Stimulated activated CD8-positive, alpha-beta memory T cell treated with anti-CD3 and anti-CD28 coated beads, Interleukin-2, amount 100 ng/mL, for 48 hours (primary cell): Measurements from ENCODE around the gene AHRR.
"Not testable (repeated sequence)": the region's sequence is repeated elsewhere in the genome, so short reads cannot be mapped to it uniquely, and the experiment has no call there.

Source experiments
- DNase-seq, 2 donors: peaks; one replicate each; pipeline ENCODE4 v3.0.0-alpha.2; 2020; ENCODE audit warnings: low read depth in 2 of 2

The AHRR gene

DNA sequence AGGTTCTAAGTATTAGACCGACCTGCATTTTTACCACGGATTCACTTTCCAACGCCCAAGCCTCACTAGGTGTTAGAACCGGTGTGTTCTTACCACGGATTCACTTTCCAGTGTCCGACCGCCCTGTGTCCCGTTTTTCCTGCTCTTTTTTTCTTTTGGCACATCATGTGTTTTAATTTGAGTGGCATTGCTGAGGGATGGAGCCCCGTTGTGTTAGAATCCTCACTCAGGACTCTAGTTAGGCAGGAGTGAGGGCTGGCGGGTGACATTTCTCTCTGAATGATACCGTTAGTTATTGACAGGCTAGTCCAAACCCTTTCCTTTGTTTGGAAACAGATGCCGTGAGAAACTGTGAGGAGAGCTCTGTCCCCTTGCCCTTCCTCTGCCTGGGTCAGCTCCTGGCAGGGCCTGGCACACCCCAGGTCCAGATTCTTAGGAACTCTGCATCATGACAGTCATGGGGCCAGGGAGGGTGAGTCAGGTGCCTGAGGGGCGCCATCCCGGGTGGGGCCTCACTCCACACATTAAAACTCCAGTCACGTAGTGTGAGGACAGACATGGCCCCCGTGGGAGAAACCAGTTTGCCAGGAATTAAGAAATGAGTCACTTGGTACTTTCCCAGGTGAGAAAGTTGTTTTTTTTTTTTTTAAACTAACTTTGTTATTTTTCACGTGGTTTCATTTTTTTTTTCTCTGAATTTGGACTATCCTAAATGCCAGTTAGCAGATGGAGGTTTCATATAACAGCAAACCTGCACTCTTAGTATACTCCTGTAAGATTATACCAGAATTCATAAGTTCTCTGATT is 137.2 kb downstream of the AHRR start:
- peak; percentile 49 to 70 for DNase-seq

GRCh38 chr5:459562-460272 is 138.2 kb downstream of the AHRR start:
- no peak for DNase-seq

- DNase-seq = no peak
These were observed 138.7 kb downstream of the AHRR start for GRCh38 chr5:460273-460625.

GRCh38 chr5:462051-462481 is 140.6 kb downstream of the AHRR start:
- no peak for DNase-seq

DNA sequence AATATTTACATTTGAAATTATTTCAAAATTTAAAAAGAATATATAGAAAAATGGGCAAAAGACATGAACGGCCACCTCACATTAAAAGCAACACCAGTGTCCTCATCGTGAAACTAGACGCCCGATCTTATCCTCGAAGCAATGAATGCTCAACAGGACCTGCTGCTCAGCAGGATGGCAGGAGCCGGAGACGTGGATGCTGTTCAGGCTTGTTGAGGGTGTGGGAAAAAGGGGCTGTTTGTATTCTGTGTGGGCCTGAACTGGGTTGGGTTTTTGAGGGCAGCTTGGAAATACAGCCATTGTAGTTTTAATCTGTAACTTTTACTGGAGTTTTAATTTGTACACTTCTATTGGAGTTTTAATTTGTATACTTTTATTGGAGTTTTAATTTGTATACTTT is 141.8 kb downstream of the AHRR start:
- DNase-seq = no peak

DNA sequence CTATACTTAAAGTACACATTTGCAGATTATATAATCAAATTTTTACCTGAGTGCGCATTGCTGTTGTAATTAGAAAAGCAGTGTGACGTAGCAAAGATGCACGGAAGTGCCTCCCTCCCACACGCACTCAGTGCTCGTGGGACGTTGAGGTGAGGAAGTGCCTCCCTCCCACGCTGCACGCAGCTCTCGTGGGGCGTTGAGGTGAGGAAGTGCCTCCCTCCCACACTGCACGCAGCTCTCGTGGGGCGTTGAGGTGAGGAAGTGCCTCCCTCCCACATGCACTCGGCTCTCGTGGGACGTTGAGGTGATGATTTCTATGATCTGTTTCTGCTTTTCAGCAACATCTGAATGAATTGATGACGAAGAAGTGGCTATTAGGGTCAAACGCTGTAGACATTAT is 142.4 kb downstream of the AHRR start:
- no peak for DNase-seq

- DNase-seq = no peak
These were observed 142.9 kb downstream of the AHRR start for GRCh38 chr5:464446-464842.

DNA sequence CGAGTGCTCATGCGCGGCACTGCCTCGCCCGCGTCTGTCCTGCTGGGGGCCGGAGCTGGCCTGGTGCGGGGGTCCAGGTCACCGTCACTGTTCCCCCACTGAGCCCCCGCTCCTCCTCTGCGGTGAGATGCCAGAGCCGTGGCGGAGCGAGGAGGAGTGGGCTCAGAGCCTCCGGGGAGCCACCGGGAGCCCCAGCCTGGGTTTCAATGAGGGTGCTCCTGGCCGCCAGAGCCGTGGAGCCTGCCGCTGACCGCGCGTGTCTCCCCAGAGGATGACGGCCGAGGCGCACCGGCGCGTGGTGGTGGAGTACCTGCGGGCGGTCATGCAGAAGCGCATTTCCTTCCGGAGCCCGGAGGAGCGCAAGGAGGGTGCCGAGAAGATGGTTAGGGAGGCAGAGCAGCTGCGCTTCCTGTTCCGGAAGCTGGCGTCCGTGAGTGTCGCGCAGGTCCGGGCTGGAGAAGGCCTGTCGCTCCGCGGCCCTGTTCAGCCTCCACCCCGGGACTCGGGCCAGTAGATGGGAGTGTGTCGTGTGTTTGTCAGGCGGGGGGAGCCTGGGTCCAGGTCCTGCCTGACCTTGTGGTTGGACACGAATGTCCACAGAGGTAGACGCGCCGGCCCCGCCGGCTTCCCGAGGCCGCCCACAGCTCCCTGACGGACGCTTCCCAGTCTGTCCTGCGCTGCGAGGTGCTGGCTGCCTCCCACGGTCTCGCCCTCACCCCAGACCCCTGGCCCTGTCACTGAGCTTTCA is 143.5 kb downstream of the AHRR start:
- DNase-seq = no peak

DNA sequence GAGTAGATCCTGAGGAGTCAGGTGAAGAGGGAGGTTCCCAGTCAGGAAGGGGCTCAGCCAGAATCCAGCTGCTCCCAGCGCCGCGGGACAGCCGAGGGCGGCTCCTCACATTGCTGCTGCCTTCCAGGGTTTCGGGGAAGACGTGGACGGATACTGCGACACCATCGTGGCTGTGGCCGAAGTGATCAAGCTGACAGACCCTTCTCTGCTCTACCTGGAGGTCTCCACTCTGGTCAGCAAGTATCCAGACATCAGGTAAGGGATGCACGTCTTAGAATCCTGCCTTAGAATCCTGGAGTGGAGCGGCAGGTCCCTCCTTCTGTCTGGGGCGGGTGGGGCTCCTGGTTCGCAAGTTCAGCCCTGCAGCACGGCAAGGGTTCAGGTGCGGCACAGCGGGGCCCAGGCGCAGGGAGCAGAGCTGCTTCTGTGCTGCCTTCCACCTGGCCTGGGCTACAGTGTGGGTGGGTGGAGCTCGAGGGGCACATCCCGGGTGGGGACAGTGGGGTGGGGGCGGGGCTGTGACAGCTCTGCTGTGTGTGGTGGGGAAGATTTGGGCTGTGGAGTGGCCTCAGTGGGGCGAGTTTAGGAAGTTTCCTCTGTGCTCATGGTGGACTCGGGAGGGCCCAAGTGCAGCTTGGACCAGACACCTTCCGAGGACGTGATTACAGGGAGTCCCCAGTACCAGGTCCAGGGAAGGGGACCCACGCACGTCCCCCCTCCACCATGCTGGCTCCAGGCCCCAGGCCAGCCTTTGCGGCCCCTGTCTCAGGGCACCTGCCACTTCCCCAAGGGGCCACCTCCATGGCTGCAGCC is 144.3 kb downstream of the AHRR start:
- no peak for DNase-seq

GRCh38 chr5:466661-467310 is 145.3 kb downstream of the AHRR start:
- no peak for DNase-seq

DNA sequence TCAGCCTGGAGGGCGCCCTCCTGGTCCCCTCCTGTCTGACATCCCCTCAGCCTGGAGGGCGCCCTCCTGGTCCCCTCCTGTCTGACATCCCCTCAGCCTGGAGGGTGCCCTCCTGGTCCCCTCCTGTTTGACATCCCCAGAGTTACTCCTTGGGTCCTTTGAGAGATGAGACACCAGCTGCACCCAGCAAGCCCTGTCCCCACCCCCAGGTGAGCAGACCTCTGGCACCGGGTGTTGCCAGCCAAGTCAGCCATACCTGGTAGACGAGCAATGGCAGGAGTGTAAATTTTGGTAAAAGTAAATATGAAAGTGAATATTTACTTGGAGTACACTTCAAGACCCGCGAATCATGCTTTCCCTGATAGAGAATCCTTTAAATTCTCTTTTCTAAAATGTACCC is 146.9 kb downstream of the AHRR start:
- no peak for DNase-seq

DNA sequence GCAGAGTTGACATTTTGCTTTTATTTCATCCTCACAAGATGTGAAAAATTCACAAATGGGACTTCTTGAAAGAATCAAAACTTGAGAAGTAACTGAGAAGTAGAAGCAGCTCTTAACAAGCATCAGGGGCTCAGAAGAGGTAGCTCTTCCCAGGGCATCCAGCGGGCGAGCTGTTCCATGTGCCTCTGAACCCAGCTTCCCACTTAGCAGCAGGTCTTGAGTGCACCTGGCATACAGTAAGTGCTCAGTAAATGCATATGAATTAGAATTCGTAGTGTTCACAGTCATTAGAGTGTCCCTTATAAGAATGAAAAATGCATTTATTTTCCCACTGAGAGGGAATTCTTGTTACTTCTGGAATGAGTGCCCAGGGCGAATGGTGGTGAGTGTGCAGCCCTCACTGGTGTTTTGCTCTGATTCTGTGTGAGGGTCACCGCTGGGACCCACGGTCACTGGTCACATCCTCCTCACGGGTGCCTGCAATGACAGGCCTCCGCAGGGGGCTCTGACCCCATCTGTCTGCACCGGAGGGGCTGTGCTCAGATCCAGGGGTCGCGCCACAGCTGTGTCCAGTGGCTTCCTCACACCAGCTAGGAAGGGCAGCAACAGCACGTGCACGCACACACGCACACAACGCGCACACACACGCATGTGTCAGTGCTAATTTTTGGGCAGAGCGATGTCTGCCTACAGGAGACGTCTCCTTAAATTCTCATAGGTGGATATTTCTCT is 148.4 kb downstream of the AHRR start:
- DNase-seq = no peak

- no peak for DNase-seq
These were observed 149.6 kb downstream of the AHRR start for GRCh38 chr5:470961-471749.

DNA sequence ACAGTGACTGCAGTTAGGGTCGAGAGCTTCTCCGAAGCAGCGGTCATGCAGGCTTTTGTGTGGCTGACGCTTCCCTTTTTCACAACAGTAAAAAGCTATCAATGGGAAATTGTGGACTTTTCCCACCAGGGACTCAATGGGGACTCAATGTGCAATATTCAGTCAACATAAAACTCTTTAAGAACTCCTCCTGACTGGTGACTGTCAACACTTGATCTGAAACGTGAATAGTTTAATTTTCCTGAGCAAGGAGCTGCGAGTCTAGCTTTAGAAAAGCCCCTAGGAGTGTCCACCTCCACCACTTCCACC is 150.2 kb downstream of the AHRR start:
- DNase-seq = no peak

DNA sequence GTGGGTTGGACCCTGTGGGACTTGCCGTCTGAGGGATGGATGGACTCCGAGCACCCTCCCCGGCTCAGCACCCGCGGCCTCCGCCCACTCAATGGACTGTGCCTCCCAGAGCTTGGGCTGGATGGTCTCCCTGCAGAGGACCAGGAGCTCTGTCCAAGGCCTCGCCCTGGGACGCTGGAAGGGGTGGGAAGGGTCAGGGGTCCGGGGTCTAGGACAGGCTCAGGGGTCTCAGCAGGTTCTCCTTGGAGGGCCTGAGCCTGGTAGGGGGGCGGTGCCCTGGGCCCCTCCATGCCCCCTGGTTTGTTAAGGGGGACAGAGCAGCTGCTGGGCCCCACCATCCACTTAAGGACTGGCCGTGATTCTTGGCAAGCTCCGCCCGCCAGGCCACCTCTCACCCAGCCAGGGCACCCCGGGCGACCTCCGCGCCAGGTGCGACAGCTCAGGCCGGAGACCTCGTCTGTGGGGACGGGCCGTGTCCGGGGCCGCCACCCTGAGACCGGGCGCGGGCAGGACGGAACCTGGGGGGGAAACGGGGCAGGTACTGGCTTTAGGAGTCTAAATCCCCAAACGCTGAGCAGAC is 150.7 kb downstream of the AHRR start:
- no peak for DNase-seq

- peak; percentile 86 to 87 for DNase-seq
These were observed 151.4 kb downstream of the AHRR start for GRCh38 chr5:472656-473550.

DNA sequence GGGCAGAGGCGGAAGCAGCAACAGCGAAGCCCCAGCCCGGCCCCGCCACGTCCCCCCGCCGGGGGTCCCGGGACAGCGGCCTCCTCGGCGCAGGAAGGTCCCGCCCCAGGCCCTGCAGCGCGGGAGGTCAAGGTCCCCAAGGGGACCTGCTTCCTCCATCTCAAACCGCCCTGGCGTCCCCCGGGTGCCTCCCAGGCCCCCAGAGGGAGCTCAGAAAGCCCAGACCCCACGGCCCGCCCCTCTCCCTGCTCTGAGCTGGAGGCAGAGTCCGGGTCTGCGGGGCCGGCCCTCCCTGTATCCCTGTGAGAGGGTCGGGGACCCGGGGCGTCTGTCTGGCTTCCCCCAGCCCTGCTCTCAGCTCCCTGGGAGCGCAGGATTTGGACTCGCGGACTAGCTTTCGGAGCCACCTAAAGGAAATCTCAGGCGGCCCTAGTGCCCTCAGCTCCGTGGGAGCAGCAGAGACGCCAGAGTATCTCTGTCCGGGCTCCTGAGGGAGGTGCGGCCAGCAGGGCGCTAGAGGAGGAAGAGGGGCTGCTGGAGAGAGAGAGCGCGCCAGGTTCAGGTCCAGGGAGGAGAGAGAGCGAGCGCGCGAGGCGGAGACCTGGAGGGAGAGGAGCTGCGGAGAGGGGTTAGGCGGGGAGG is 152.2 kb downstream of the AHRR start:
- DNase-seq = peak in 1 of 2 donors; percentile 9

DNA sequence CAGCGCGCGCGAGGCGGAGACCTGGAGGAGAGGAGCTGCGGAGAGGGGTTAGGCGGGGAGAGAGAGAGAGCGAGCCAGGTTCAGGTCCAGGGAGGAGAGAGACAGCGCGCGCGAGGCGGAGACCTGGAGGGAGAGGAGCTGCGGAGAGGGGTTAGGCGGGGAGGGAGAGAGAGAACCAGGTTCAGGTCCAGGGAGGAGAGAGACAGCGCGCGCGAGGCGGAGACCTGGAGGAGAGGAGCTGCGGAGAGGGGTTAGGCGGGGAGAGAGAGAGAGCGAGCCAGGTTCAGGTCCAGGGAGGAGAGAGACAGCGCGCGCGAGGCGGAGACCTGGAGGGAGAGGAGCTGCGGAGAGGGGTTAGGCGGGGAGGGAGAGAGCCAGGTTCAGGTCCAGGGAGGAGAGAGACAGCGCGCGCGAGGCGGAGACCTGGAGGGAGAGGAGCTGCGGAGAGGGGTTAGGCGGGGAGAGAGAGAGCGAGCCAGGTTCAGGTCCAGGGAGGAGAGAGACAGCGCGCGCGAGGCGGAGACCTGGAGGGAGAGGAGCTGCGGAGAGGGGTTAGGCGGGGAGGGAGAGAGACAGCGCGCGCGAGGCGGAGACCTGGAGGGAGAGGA is 152.8 kb downstream of the AHRR start:
- not testable (repeated sequence) for DNase-seq
